Fibroblast of gingiva (primary cell): ENCODE measurements around the gene VAPA.

Experiments
- DNase-seq: peaks from one replicate; pipeline ENCODE4 v3.0.0-alpha.2; 2011; ENCODE audit warnings: low read depth

VAPA gene

DNA sequence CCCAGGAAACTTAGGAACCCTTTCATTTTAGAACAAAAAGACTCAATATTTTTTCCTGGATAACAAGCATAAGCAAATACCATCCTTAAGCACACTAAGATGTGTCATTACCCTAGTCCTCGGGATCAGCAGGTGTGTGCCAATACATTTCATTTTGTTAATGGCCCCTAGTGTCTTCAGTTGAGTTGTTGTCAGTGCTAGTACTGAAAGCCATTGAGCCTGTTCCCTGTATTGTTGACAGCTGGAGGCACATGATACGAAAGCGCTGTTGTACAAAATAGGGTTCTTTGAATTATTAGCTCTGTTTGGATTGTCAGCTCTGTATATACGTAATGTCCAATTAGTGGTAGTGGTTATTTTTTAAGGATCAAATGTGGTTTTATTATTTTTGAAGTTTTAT lies 29.5 kb downstream of the VAPA start:
- DNase-seq, result no peak

- no peak for DNase-seq
Measured at GRCh38 chr18:9944805-9945204, 31.0 kb downstream of the VAPA start.

- no peak for DNase-seq
Measured at GRCh38 chr18:9946831-9947230, 33.0 kb downstream of the VAPA start.

- DNase-seq, result no peak
Measured at GRCh38 chr18:9947248-9947647, 33.4 kb downstream of the VAPA start.

- DNase-seq, result no peak
Measured at GRCh38 chr18:9949315-9949714, 35.5 kb downstream of the VAPA start.

GRCh38 chr18:9949861-9950260 lies 36.0 kb downstream of the VAPA start:
- DNase-seq, result no peak

GRCh38 chr18:9950289-9951016 lies 36.6 kb downstream of the VAPA start:
- peak; percentile 21 for DNase-seq

DNA sequence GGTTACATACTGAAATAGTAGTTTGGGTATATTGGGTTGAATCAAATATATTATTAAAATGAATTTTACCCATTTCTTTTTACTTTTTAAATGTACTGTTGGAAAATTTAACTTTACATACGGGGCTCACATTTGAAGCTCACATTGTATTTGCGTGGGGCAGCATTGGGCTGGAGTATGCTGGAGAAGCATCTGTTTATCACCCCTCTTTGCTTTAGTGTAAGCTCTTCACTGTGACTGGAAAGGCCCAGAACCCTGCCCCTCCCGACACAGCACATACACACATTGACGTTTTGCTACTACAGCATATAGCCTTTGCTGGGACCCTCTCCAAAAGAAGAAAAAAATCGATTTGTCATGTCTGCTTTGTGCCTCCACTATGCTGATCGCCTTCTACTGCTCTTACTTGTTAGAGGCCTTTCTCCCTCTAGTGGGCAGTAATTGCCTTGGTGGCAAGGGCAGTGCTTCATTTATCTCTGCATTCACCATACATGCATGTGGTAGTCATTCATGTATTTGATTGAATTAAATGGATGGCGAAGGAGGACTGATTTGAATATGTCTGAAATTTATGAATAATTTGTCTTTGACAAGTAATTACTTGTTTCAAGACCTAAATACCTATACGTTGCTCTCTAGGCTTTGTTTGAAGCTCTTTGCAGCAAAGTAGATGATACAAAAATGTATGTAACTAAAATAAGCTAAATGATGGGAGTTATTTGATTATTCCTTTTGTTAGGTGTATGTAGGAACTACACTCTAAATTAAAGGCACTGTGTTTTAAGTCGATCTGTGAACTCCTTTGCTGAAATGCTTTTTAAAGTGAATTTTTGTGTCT lies 37.4 kb downstream of the VAPA start:
- peak; percentile 69 for DNase-seq

DNA sequence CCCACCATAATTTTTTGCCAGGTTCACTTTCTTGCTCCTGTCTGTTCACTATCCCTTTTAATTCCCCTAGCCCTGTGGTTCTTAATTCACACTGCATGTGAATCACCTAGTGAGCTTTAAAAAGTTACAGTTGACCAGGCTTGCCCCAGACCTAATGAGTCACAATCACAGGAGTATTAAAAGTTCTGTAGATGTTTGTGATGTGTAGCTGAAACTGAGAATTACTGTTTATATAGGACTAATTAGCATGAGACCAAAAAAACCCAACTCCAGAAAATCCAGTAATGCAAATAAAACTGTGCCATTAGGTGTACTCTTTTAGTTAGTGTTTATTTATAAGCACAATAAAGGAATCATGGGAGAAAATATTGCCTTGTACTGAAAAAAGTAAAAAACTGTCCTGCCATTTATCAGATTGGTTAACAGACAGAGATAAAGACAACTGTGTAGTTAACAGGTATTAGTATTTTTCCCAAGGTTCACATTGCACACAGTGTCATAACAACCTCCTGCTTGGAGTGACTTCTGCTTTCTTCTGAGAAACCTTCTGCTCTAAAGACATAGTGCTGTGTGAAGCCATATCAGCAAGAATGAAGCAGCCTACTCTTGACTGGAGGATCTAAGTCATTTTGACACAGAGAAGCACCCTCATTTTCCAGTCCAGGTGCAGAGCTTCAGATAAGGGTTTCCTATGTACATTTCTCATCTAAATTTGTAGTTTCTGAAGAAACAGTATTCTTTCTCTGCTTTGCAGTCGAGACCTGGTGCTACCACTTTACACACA lies 39.0 kb downstream of the VAPA start:
- no peak for DNase-seq

DNA sequence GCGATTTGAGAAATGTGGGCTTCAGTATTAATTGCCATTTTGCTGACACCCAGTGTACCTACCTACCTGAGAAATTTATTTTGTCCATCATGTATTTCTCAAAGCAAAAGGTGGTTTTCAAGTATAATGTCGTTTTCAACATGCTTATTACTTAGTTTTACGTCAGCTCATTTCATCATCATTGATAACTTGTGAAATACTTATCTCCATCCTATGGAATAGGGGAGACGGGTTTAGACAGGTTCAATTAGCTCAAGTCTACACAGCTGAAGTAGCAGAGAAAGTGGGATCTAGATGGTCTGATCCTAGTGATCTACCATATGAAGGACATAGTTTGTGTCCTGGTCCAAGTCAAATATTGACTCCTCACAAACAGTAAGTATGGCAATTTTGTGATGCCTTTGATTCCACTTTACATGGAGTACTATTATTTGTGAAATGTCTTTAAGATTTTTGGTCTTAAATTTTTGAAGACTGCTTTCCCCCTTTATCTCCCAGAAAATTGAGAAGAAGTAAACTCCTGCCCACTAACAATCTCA lies 45.1 kb downstream of the VAPA start:
- no peak for DNase-seq

GRCh38 chr18:9959564-9959963 lies 45.7 kb downstream of the VAPA start:
- no peak for DNase-seq

DNA sequence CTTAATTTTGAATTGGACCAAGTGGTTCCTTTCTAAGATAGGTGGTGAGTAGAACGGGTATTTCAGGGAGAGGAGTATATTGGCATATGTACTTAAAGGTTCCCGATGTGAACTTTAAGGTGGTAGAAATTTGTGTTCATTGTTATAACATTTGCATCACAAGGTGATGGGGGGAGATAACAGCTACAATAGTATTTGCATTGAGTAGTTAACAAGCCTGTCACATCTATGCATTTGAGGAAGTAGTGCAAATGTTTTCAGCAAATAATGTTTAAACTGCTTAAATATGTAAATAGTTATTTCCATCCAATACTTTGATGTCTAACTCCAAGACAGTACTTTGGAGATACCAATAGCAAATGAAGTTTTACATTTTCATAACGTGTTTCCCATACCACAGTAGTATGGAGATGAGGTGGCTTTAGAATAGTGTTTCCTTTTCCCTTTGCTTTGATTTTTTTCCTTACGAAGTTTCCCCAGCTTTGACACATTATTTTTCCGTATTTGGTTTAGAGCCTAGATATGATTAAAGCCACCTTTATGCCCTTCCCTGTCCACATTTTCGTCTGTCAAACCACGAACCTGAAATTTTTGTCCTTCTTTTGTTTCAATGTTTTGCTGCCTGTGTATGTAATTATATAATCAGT lies 46.6 kb downstream of the VAPA start:
- DNase-seq, result no peak

DNA sequence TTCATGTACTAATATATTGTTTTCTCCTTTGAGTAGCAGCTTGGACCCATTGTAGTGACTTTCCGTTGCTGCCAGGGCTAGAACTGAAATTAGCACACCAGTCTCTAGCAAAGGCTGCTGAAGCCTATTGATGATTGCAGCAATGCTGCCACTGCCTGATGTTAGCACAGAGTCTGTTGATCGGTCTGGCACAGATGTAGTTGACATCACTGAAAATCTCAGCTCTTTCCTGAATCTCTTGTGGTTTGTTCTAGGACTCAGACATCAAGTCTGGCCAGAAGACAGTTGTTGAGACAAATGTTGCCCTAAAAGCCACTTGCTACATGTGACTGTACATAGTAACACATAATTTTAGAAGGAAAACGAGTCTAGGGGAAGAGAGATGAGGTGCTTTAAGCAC lies 47.2 kb downstream of the VAPA start:
- peak; percentile 68 for DNase-seq

DNA sequence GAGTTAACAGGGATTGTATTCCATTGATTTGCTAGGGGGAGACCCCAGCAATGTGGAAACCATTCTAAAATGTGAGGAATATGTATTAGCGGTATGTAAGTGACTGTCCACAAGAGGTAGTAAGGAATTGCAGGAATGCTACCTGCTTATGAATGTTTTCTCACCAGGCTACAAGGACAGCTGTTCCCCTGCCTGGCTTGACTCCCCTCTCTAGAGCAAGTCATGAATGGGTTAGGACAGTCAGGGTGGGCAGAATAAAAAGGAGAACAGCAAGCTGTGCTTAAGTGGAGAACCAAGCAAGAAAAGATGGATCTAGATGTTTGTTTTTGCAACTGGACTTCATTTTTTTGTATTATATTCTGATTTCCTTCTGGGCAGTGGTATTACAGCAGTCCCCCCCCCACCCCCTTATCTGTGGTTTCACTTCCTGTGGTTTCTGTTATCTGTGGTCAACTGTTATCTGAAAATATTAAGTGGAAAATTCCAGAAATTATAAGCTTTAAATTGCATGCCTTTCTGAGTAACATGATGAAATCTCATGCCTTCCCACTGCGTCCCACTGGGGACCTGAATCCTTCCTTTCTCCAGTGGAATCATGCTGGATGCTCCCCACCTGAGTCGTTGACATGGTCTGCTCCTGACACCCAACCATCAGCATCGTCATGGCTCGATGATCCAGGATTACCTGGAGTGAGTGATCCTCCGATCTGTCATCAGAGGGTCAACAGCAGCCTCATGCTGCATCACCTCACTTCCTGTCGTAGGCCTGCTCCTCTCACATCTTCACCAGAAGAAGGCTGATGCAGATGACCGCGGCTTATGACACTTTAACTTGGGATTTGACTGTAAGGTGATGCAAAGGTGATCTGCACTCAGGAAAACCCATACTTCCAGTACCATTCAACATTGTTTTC lies 52.2 kb downstream of the VAPA start:
- DNase-seq, result no peak

DNA sequence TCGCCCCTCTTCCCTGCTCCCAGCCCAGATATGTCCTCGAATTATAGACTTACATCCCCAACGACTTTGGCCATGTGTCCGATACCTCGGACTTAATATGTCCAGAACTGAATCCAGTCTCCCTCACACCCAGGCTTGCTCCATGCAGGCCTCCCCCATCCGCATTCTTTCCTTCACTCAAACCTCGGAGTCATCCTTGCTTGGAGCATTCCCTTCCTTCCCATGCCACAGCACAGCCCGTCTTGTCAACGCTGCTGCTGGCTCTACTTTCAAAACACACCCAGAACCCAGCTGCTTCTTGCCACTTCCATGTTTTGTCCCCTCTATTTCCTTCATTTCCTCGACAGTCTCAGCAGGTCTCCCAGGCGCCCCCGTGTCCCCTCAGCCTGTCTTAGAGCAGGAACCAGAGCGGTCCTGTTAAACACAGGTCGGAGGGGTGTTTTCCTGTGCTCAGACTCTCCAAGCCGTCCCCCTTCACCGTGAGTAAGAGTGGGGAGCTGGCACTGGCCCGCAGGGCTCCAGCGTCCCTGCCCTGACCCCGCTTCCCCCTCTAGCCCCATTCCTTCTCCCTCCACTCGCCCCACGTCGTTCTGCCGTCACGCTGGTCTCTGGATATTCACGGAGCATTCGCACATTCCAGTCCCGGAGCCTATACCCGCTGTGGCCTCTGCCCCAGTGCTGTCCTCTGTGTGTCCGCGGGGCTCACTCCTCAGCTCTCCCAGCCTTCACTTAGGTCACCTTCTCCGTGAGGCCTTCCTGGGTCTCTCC lies 54.4 kb downstream of the VAPA start:
- DNase-seq, result no peak

DNA sequence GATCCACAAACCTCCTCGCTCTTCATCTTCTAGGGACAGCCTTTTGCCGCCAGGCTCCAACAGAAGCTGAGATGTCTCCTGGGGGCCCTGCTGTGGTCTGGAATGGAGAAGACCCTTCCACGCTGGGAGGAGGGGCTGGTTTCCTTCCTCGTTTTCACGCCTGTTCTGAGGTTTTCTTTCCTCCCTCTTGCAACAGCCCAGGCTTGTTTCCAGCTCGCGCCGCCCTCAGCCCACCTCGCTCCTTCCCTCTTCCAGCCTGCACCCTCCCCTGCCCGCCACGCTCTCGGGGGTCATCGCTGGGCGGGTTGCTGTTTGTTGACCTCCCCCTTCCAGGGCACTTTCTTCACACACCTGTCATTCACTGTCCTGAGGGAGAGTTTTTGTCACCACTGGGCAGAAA lies 55.4 kb downstream of the VAPA start:
- no peak for DNase-seq

- peak; percentile 65 for DNase-seq
Measured at GRCh38 chr18:9971313-9971920, 57.6 kb downstream of the VAPA start.

DNA sequence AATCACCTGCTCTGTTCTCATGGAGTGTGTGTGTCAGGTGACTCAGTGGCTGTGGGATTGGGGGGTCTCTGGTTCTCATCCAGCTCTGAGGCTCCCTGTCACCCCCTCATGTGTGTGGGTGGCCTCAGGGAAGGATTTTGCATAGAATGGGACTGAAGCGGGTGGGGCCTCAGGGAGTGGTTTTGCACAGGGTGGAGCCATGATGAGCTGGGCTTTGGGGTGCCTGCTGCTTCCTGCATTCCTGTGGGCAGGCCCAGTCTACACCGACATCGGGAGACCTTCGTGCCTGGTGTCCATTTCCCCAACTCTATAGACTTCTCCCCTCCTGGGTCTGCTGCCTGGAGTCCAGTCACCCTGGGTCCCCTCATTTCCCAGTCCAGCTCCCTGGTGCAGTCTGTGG lies 59.7 kb downstream of the VAPA start:
- no peak for DNase-seq

DNA sequence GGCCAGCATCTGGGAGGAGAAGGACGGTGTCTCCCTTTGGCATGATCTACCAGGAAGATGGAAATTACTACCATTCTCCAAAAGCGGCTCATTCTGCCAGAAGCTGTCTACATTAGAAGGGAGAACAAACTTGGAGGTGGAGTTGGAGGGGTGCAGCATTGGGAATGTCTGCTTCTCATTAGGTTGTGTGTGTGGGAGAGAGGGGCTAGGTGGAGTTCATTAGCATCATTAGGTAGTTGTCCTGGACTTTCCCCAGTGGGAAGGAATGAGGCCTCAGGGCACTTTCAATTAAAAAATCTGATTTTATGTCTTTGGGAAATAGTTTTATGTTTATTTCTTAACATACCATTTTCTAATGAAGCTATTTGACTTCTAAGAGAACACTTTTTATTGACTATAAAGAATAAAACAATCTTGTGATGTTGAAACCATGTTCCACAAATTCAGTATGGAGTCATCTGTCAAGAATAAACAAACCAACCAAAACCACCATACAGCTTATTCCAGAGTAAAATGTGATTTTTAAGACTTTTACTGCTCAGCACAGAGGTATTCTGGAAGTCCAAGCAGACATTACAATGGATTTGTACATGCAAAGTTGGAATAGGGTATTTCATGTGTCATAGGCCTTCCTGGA lies 60.6 kb downstream of the VAPA start:
- peak; percentile 26 for DNase-seq
